MM.1S (cell line): ENCODE data around the gene RRP7A.

ENCODE experiments used
- CTCF ChIP-seq: fragments of 300-600 bp; sonication (generic); IDR thresholded peaks from 2 replicates; pipeline ENCODE4 v1.5.1; 2016; ENCODE audit warnings: antibody characterized with exemption, low read length, mixed read lengths
- EZH2 ChIP-seq: fragments of 300-600 bp; sonication (generic); optimal IDR thresholded peaks from 2 replicates; pipeline ENCODE3; 2017; ENCODE audit warnings: low read depth, mild to moderate bottlenecking, antibody characterized with exemption, low read length, mixed read lengths
- EZH2phosphoT487 ChIP-seq: fragments of 300-600 bp; sonication (generic); IDR thresholded peaks from 2 replicates; pipeline ENCODE4 v1.6.1; 2018; ENCODE audit warnings: antibody characterized with exemption, low read length

- TF ChIP-seq CTCF = no peak
- TF ChIP-seq EZH2phosphoT487 = no peak
- no peak for TF ChIP-seq EZH2
Observed at GRCh38 chr22:42528591-42529307, 9.2 kb upstream of the RRP7A start.
